Measurements from ENCODE around the gene NUTM2E.
"Not testable (repeated sequence)": the region's sequence is repeated elsewhere in the genome, so short reads cannot be mapped to it uniquely, and the experiment has no call there.

The NUTM2E gene

GRCh38 chr10:79866903-79867551, 40.5 kb downstream of the NUTM2E start:
- not testable (repeated sequence) for DNase-seq

- DNase-seq: not testable (repeated sequence)
These were observed 41.5 kb downstream of the NUTM2E start for GRCh38 chr10:79868023-79868422.

- not testable (repeated sequence) for DNase-seq
These were observed 43.0 kb downstream of the NUTM2E start for GRCh38 chr10:79869439-79870097.

- DNase-seq: not testable (repeated sequence)
These were observed 45.2 kb downstream of the NUTM2E start for GRCh38 chr10:79871729-79872128.

All from T-helper 2 cell (primary cell).